HG03139 (cell line): ENCODE data around the gene LRRN1.

ENCODE experiments used
- ATAC-seq: cut with Tn5 transposase; IDR thresholded peaks from one replicate; pipeline ENCODE4 v1.9.1; 2021; ENCODE audit not compliant: unreplicated experiment

Gene LRRN1

DNA sequence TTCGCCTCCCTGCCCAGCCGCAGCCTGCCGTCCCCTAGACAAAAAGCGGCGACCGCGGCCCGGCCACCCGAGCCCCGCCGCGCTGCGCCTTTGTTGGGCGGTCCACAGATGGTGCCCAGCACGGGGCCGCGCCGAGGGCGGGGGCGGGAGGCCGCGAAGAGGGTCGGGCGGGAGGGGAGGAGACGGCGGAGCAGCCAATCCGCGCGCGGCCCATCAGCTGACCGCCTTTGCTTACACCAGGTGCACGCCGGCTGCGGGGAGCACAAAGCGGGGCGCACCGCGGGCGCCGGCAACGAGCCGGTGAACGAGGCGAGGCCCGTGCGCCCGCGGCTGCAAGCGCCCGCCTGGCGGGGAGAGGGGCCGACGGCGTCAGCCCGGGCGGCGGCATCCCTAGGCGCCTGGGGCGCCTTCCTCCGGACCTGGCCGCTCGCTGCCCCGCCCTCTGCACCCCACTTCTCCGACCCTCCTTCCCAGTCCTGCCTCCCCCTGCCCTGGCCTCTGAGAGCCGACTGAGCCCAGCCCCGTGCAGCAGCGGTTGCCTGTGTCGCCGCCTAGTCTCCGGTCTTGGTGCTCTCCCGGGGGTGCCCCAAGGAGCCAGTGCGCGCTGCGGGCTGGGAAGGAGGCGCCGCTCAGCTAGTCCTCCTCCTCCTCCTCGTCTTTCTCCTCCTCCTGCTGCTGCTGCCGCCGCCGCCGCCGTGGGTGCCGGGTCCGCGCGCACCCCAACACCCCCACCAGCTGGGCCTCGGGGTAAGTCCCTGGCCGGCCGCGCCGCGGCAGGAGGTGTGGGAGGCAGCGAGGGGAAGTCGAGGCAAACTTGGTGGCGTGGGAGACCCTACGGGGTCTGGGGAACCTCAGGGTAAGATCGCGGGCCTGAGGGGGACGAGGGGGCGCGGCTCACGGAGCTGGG is at the start of gene LRRN1:
Gene LRRN1 (plus strand): TSS at position 259 of the 907 bp plus-strand sequence. CDS start 45,211 bp downstream, outside the sequence.
- ATAC-seq: no peak

DNA sequence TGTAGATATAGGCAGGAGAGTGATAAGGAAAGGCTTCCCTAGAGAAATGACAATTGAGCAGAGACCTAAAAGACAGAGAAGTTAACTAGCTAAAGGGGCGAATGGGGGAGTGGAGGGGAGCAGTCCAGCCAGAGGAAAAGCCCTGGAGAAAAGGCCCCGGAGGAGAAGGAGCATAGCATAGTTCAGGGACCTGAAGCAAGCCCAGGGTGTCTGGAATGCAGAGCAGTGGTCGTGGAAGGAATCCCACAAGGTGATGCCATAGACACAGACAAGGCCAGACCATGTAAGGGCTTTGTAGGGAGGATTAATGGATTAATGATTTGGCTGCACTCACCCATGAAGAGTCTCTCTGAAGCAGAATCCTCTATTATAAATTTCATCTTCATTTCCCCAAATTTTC is 45.8 kb upstream of the LRRN1 start:
- ATAC-seq: no peak

DNA sequence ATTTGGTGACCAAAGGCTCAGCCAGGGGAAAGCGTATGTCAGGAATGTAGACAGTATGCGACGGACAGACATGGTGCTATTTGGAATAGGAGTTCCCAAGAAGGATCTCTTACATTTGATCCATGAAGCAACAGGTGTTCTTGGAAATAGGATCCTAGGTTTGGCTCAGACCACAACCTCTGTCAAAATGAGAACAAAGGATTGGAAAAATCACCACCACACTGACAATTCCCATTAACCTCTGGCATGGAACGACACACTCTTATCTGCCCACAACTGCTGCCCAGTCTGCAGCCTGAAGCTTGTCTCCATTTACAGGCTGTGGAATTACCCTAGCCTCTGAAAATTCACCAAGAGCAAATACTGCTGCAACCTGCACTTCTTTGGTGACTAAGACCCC is 33.6 kb upstream of the LRRN1 start:
- ATAC-seq: no peak

DNA sequence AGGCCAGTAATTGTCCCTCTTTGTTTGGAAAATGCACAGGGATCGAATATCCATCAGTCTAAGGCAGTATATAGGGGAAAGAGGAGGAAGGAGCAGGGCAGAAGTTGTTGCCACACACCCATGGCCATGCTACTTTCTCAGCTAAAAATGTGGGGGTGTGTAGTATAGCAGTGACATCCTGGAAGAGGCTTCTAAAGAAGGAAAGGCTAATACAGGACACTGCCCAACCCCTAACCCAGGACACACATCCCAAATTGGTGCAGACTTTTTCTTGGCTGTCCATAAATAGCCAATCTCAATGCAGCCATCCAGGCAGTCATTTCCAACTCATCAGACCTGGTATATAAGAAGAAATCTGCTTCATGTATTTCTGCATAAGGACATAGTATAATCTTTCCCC is 33.1 kb upstream of the LRRN1 start:
- ATAC-seq: no peak

DNA sequence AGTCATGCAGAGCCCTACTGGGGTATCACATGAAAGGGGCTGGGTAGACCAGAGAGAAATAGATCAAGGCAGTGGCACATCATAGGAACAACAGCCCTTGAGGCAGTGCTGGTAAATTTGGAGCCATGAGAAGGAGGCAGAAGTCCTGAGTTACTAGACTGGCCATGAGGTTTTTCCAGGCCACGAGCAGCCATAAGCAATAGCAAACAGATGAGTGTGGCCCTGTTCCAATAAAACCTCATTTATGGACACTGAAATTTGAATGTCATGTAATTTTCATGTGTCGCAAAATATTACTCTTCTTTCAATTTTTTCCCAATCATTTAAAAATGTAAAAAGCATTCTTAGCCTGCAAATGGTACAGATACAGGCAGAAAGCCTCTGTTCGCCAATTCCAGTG is 28.1 kb upstream of the LRRN1 start:
- ATAC-seq: no peak

DNA sequence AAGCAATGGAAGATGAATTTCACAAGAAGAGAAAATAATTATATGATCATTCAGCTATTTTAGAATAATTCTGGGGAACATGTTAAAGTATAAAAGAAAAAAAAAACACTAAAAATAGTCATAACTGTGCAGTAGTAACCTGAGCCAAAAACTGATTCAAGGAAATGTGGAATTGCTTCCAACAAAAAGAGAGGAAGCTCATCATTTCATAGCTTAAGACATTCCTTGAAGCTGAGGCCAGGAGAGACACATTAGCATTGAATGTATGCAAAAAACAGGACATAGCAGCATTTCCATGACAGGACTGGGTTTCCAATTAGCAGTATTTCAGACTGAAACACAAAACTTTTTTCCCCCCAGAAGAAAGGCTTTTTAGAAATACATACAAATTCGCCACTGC is 27.7 kb upstream of the LRRN1 start:
- ATAC-seq: no peak

DNA sequence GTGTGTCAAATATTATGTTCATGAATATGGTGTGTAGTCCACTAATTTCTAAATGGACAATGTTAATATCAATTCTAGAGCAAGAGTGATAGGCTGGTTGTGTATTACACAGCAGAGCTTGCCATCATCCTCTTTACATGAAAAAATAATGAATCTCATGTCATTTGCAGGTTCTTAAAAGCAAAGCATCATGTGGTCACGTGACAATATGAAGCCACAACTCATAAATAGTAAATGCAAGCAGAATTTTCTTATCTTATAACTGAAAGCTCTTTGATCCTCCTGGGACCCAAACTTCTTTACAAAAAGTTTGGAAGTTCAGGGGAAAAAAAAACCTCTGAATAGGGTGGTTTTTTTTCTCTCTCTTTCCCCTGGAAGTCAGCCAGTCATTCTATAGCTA is 26.9 kb upstream of the LRRN1 start:
- no peak for ATAC-seq

DNA sequence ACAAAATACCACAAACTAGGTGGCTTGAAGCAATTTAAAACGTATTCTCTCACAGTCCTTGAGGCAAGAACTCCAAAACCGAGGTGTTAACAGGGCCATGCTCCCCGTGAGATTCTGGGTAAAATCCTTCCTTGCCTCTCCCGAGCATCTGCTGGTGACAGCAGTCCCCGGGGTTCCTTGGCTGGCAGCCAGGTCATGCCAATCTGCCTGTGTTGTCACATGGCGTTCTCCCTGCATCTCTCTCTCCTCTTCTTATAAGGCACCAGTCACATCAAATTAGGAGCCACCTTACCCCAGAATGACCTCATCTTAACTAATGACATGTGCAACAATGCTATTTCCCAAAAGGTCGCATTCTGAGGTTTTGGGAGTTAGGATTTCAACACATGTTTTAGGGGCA is 26.3 kb upstream of the LRRN1 start:
- ATAC-seq: no peak

DNA sequence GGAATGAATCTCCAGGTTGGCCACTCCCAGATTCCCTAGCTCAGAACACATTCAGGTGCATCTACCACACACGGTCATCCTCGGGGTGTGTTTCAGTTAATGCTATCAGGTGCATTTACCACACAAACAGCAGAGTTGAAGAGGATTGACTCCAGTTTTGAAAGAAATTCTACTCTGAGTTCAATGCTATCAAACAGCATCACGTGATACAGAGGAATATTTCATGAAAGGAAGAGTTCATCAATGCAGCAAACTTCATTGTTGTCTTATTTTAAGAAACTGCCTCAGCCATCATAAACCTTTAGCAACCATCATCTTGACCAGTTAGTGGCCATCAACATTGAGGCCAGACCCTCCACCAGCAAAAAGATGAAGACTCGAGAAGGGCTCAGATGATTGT is 22.6 kb upstream of the LRRN1 start:
- no peak for ATAC-seq

DNA sequence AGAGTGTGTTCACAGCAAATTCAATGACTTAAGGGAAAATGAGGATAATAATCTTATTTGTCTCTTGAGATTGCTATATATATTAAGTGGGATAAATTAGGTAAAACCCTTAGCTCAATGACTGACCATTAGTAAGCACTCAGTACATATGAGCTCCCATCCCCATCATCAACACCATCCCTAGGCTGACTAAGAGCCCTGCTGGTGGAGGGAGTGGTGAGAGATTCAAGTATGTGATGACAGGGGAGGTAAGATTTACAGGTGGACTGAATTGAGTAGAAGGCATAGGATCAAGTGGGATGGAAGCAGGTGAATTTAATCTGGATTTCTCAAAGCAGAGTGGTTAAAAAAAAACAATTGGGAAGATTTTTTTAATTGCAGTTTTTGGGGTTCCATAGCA is 21.0 kb upstream of the LRRN1 start:
- no peak for ATAC-seq

DNA sequence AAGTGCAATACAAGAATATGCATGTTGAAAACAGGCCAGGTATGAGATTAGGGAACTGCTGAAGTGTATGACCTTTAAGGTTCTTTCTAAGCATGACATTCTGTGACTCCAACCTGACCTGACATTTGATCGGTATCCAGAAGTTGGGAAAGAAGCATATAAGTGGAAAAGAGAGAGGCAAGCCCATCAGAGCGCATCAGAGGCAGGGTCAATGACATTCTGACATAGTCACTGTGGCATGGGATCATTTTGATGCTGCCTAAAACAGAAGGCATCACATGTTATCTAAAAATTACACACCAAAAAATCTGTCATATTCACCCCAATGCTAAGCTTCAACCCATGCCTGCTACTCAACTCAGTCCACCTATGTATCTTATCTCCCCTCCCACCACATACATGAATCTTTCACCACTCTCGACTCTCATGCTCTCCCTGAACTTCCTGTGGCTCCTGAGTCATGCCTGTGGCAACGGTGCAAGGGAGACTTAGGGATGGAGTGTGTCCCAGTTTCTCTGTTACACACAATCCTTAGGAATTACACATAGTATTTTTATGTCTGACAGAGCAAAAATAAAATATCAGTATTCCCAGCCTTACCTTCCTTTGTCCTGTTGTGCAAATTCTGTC is 20.5 kb upstream of the LRRN1 start:
- ATAC-seq: no peak

DNA sequence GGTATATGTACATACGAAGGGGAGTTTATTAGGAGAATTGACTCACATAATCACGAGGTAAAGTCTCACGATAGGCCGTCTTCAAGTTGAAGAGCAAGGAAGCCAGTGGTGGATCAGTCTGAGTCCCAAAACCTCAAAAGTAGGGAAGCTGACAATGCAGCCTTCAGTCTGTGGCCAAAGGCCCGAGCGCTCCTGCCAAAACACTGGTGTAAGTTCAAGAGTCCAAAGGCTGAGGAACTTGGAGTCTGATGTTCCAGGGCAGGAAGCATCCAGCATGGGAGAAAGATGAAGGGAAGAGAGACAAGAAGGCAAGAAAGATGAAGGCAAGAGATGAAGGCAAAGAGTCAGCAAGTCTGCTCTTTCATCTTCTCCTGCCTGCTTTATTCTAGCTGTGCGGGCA is 16.8 kb upstream of the LRRN1 start:
- ATAC-seq: no peak

DNA sequence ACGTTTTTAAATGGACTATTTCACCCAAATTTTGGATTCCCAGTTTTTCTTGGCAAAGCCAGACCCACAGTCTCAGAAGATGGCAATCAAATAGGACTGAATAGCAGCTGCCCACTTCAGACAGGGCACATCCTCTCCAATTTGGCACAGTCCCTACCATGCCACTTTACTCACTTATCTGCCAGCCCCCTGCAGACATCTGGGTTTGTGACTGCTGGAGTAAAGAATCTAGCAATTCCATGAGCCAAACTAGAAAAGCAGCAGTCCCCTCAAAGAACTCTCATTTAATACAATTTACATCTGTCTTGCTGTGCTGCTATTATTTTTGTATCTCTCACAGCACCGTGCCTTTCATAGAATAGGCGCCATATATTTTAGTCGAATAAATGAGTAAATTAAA is 16.0 kb upstream of the LRRN1 start:
- no peak for ATAC-seq

DNA sequence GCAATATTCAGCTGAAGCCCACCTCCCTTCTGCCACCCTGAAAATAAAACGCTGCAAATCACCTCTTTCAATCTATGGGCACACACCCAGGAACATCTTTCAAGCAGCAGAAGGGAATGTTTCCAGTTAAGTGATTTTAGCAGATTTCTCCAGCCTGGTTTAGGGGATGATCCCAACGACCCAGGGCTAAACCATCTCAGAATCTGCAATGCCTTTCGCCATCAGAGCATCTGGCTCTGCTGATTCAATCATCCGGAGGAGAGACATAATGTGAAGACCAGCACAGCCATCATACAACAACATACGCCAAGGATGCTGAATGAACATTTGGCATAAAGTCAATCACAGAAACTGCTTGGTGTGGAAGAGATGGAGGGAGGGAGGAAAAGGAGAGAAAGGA is 15.5 kb upstream of the LRRN1 start:
- no peak for ATAC-seq

DNA sequence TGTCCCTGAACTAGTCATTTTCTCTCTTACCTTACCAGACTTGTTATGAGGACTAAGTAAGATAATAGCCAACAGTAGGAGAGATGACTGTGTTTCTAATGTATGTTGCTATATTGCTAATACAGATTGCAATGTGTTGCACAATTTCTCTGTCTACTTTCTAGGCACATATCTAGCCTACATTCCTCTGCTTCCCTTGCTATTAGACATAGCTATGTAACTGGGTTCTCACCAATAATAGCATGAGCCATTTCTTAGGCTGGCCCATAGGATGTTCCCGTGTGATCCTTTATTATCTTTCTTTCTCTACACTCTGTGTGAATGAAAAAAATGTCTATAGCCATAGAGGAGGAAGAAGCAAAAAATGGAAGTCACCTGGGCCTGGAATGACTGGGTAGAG is 6.8 kb upstream of the LRRN1 start:
- ATAC-seq: no peak

DNA sequence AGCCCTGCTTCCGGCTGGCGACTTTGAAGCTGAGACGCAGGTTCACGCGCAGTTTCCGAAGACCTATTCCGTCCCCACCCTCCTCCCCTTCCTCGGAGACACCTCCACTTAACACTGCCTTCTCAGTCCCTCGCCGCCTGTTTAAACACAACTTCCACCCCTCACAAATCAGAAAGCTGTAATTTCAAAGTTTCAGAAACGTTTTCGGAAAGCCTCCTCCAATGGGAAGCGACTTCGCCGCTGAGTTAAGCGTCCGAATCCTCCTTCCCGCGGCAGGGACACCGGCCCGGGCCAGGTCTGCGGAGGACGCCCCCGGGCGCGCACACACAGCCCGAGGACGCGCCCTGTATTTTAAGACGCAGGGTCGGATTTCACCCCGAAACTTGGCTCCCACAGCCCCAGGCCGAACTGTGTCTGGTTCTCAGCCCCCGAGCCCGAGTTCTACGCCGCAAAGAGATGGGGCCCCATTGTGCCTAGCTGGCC is 559 bp upstream of the LRRN1 start:
- no peak for ATAC-seq

DNA sequence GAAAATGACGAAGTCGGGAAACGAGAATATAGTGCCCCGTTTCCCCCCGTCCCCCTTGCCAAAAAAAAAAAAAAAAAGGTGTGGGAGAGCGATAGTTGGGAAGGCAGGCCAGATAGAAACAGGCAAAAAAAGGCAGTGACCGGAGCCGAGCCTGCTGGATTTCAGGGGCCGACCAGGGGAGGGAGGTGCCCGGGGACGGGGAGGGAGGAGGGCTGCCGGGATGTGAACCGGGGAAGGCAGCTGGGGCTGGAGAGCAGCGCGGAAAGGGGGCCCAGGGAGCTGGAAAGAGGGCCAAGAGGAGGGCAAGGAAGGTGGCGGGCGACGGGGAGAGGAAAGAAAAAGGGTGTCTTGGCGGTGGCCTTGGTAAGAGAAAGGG is 837 bp downstream of the LRRN1 start:
- ATAC-seq: no peak

DNA sequence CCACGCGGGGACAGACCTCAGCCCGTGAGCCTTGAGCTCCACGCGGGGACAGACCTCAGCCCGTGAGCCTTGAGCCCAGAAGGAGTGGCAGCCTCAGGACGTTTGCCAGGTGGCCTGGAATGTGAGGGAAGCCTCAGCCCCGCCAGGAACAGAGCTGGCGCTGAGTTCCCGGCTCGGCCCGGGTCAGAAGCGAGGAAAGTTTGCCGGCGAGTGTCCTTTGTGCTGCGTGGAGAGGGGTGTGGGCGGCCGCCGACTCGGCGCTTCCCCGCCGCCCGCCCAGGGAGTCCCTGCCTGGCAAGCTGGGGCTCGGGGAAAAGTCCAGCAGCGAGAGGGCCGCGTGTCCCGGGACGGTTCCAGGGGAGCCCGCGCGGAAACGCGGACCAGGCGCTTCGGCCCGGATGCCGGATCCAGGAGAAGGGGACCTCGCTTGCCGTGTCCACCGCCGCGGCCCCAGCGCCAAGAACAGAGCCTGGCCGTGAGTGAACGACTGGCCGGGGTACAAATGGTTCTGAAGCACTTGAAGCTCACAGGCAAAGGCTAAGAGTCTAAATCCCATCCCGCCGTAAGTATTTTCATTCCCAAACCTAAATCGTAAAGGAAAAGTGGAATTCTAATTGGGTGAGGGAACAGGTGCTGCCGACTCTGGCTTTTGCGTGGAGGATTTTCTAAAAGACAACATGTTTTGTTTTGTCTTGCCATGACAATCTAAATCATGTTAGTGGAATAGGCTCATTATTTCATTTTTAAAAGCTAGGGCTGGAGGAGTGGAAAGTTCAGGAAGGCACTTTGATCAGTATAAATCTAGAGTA is 1.7 kb downstream of the LRRN1 start:
- no peak for ATAC-seq

DNA sequence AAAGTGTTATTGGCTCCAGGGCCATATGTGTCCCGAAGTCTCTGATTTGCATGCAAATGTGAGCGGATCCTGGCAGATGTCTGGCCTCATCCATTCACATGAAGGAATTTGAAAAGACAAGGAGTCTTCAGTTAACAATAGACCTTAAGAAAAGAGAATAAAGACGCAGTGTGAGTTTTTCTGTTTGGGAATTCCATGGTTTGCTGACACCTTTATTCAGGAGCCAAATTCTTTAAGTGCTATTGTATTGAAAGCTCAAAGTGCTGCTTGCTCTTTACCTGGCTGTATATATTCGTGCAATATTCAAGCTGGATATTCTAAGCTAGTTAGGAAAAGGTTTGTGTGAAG is 2.2 kb downstream of the LRRN1 start:
- no peak for ATAC-seq

DNA sequence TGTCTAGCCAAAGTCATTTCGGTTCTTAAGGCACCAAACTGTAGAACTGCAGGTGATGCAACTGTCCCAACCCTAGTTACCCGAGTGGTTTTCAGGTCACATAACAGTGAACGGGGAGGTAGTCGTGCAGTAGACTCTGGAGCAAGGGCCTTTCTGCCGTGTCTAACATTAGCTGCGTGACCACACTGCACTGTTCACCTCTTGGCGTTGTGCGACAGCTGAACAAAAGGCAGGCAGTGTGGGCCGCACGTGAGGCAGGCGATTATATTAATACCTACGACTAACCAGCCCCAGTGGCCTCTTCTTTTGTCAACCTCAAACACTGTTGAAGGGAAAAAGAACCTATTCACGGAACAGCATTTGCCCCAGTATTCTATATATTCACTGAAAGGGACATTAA is 2.8 kb downstream of the LRRN1 start:
- ATAC-seq: no peak

DNA sequence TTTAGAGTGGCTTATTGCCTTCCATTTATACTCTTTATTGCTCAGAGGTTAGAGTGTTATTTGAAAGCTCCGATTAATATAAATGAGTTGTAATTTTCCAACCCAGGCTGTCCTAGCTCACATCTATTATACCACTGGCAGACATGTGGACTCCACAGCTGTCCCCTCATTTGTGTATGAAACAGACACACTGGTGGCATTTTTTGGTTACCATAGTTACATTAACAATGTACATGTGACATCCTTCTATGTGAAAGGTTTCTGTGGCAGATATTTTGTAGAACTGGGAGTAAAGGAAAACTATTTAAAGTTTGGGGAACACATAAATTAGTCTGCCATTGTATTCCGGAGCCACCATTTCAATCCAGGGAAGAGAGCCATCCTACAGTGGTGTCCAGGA is 5.3 kb downstream of the LRRN1 start:
- no peak for ATAC-seq

DNA sequence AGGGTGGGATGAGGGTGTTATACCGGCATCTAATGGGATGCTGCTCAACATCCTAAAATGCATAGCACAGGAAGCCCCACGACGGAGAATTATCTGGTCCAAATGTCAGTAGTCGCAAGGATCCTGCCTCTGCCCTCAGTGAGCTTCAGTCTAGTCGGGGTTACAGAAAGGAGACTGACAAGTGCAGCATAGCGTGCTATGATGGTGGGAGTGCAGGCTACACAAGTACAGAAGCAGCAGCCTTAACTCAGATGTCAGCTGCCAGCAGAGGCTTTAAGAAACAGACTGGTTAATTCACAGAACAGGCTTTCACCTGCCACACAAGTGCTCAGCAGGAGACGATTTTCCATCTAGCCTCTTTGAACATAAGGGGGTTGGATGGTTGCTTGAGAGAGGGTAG is 6.9 kb downstream of the LRRN1 start:
- no peak for ATAC-seq
